Measurements from ENCODE around the gene SNX30. TPM values are rescaled to one million over a fixed set of nuclear protein-coding genes. Genes with fewer than 3 reads are reported as not detected.

Gene SNX30
- total RNA-seq, 1 experiment from 2014 or later, result 17.4 TPM

Other genes starting within 250 kb of the SNX30 start
- gene INIP, start 32.6 kb upstream of the SNX30 start, total RNA-seq (2014; rRNA removed; shearing (Covaris generic)), result 34.7 and 45.8 TPM in 2 replicates
- not detected in 2 replicates for gene SLC46A2, start 140.1 kb downstream of the SNX30 start, total RNA-seq (2014; rRNA removed; shearing (Covaris generic))